HL-60 (cell line): ENCODE measurements around the gene ZBTB1.

Experiments used
- DNase-seq, 2 experiments: peaks; one replicate each; pipeline ENCODE4 v3.0.0-alpha.2; 2010 to 2020; ENCODE audit warnings: low read depth in 1 of 2, low spot score in 1 of 2
- H3K27ac ChIP-seq: fragments of 250-450 bp; sonication (Bioruptor Pico); replicated peaks from 2 replicates; pipeline ENCODE4 v1.5.1; 2020; ENCODE audit warnings: mild to moderate bottlenecking, moderate library complexity
- H3K27me3 ChIP-seq: fragments of 250-450 bp; sonication (Bioruptor Pico); 2 replicates; pipeline ENCODE4 v1.5.1; 2021; ENCODE audit warnings: mild to moderate bottlenecking, moderate library complexity; ENCODE audit not compliant: insufficient read depth, poor library complexity, severe bottlenecking
- H3K4me3 ChIP-seq: replicated peaks from 2 replicates; pipeline ENCODE4 v1.5.1; 2011; ENCODE audit warnings: mild to moderate bottlenecking, control low read depth, low read length; ENCODE audit not compliant: insufficient read depth
- GABPA ChIP-seq: IDR thresholded peaks from 2 replicates; pipeline ENCODE4 v1.6.1; 2012; ENCODE audit warnings: low read depth
- POLR2AphosphoS5 ChIP-seq: IDR thresholded peaks from 2 replicates; pipeline ENCODE4 v1.6.1; 2012; ENCODE audit warnings: low read depth
- SPI1 ChIP-seq: IDR thresholded peaks from 2 replicates; pipeline ENCODE4 v1.6.1; 2012; ENCODE audit warnings: low read depth, mild to moderate bottlenecking, borderline replicate concordance
- TF ChIP-seq, protein P1 (sequence below): IDR thresholded peaks from one replicate; pipeline ENCODE4 v1.5.1; 2011; ENCODE audit warnings: low read length, control low read depth, inconsistent platforms; ENCODE audit not compliant: insufficient read depth
- TF ChIP-seq, protein P2 (sequence below): IDR thresholded peaks from 2 replicates; pipeline ENCODE4 v1.6.1; 2012; ENCODE audit warnings: low read depth; ENCODE audit not compliant: insufficient replicate concordance

The ZBTB1 gene

DNA sequence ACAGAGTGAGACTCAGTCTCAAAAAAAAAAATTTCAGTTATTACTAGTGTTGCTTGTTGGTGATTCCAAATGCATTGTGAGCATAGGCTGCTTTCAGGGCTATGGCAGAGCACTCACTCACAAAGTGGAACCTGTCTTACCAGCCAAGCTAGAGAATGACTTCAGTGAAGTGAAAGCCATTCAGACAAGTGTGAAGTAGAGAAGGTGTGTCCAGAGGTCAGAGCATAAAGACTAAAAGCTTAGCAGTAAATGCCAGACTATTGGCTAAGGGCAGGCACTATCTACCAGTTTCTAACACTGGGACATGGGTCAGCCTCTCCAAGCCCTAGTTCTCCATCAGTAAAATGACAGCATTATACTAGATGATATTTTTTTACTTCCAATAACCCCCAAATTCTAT, 57.9 kb downstream of the ZBTB1 start:
- Histone ChIP-seq H3K27ac (no peak overlapping the region), H3K4me3 (no peak overlapping the region), H3K27me3 (no peaks in the 10 kb centered on the region)
- DNase-seq = no peak
- no peak for TF ChIP-seq POLR2AphosphoS5
- TF ChIP-seq, protein P1, sequence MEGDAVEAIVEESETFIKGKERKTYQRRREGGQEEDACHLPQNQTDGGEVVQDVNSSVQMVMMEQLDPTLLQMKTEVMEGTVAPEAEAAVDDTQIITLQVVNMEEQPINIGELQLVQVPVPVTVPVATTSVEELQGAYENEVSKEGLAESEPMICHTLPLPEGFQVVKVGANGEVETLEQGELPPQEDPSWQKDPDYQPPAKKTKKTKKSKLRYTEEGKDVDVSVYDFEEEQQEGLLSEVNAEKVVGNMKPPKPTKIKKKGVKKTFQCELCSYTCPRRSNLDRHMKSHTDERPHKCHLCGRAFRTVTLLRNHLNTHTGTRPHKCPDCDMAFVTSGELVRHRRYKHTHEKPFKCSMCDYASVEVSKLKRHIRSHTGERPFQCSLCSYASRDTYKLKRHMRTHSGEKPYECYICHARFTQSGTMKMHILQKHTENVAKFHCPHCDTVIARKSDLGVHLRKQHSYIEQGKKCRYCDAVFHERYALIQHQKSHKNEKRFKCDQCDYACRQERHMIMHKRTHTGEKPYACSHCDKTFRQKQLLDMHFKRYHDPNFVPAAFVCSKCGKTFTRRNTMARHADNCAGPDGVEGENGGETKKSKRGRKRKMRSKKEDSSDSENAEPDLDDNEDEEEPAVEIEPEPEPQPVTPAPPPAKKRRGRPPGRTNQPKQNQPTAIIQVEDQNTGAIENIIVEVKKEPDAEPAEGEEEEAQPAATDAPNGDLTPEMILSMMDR = no peak
- no peak for TF ChIP-seq SPI1
- no peak for TF ChIP-seq GABPA
- TF ChIP-seq, protein P2, sequence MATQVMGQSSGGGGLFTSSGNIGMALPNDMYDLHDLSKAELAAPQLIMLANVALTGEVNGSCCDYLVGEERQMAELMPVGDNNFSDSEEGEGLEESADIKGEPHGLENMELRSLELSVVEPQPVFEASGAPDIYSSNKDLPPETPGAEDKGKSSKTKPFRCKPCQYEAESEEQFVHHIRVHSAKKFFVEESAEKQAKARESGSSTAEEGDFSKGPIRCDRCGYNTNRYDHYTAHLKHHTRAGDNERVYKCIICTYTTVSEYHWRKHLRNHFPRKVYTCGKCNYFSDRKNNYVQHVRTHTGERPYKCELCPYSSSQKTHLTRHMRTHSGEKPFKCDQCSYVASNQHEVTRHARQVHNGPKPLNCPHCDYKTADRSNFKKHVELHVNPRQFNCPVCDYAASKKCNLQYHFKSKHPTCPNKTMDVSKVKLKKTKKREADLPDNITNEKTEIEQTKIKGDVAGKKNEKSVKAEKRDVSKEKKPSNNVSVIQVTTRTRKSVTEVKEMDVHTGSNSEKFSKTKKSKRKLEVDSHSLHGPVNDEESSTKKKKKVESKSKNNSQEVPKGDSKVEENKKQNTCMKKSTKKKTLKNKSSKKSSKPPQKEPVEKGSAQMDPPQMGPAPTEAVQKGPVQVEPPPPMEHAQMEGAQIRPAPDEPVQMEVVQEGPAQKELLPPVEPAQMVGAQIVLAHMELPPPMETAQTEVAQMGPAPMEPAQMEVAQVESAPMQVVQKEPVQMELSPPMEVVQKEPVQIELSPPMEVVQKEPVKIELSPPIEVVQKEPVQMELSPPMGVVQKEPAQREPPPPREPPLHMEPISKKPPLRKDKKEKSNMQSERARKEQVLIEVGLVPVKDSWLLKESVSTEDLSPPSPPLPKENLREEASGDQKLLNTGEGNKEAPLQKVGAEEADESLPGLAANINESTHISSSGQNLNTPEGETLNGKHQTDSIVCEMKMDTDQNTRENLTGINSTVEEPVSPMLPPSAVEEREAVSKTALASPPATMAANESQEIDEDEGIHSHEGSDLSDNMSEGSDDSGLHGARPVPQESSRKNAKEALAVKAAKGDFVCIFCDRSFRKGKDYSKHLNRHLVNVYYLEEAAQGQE = no peak

GRCh38 chr14:64563696-64564095, 59.1 kb downstream of the ZBTB1 start:
- no peak for DNase-seq
- TF ChIP-seq POLR2AphosphoS5 = no peak
- TF ChIP-seq, protein P1 = no peak
- no peak for TF ChIP-seq SPI1
- TF ChIP-seq, protein P2 = no peak
- TF ChIP-seq GABPA = no peak
- H3K27me3 ChIP-seq = no peaks in the 10 kb centered on the region
- no peak overlapping the region for H3K27ac ChIP-seq
- H3K4me3 ChIP-seq = no peak overlapping the region

DNA sequence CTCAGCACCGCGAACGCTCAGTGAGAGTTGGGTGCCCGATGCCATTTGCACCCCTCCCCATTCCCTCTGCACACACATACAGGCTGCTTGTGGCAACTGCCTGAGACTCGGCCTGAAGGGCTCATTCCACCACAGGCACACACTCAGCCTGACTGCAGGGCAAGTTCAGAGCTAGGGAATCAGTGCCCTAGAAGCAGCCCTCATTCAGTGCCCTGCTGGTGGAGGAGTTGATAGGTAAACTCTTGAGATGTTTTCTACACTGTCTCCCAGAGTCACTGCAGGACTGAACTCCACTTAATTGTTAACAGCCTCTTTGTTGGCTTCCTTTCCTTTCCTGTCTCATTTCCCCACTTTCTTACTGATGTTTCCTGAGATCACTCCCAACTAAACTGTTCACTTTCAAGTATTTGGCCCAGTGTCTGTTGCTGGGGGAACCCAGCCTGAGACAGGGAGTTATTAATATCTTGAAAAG, 62.1 kb downstream of the ZBTB1 start:
- TF ChIP-seq POLR2AphosphoS5 = no peak
- no peak for TF ChIP-seq SPI1
- TF ChIP-seq GABPA = no peak
- TF ChIP-seq, protein P2 = no peak
- TF ChIP-seq, protein P1 = no peak
- DNase-seq = peak in 1 of 2 experiments; percentile 23
- no peak overlapping the region for H3K4me3 ChIP-seq
- no peak overlapping the region for H3K27ac ChIP-seq
- no peaks in the 10 kb centered on the region for H3K27me3 ChIP-seq
